ENCODE measurements around the gene QRFPR.

Gene QRFPR

DNA sequence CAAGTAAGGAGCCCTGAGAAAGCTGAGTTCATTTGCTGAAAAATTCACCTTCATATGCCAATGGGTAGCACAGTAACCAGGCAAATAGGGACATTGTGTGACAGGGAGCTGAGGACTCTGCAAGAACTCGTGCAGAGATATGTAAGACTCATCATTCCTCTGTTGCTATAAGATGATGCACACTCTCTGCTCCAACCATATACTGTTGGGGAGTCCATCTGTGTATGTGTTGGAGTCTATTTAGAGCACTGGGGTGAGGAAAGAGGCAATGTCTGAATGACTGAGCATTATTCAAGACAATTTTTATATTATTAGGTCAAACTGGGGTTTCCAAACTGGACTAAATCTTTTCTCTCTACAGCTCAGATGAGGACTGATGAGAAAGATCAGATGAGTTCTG lies 100.4 kb downstream of the QRFPR start:
- H3K27ac ChIP-seq = no peak overlapping the region
- peaks cover 0 to 5% (median 0%) of the 10 kb centered on the region in 3 donors for H3K9me3 ChIP-seq
- no peak for DNase-seq
- H3K36me3 ChIP-seq = no peaks in the 10 kb centered on the region
- no peaks in the 10 kb centered on the region for H3K27me3 ChIP-seq
- no peaks in the 10 kb centered on the region for H3K4me1 ChIP-seq
- intact Hi-C loops (cut with DNase I; ENCODE audit: low total_unique reads) = no loop called here
- no peak overlapping the region for H3K4me3 ChIP-seq
- TF ChIP-seq, protein P1, sequence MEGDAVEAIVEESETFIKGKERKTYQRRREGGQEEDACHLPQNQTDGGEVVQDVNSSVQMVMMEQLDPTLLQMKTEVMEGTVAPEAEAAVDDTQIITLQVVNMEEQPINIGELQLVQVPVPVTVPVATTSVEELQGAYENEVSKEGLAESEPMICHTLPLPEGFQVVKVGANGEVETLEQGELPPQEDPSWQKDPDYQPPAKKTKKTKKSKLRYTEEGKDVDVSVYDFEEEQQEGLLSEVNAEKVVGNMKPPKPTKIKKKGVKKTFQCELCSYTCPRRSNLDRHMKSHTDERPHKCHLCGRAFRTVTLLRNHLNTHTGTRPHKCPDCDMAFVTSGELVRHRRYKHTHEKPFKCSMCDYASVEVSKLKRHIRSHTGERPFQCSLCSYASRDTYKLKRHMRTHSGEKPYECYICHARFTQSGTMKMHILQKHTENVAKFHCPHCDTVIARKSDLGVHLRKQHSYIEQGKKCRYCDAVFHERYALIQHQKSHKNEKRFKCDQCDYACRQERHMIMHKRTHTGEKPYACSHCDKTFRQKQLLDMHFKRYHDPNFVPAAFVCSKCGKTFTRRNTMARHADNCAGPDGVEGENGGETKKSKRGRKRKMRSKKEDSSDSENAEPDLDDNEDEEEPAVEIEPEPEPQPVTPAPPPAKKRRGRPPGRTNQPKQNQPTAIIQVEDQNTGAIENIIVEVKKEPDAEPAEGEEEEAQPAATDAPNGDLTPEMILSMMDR (IDR thresholded peaks at IDR 0.05) = no peak

DNA sequence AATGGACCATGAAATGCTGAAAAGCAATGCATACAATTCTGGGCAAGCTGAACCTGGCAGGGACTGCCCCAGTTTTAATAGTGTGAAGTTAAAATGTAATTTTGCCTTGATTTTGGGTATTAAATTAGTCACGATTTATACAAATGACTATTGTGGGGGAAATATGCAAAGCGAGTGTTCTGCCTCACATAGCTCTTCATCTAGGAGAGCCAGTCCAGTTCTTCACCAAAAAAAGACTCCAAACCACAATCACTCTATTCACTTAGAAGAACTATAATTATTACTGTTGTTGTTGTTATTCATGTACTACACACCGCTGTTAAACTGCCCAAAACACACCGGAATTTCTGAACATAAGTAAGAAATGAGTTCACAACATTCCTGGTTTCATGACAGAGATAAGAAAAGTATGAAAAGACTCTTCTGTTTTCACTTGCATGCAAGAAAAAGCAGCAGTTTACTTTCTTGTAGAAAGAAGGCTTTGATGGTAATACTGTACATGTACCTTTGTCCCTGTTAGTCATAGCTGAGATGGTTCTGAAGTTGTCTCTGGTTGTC lies 101.9 kb downstream of the QRFPR start:
- no peaks in the 10 kb centered on the region for H3K9me3 ChIP-seq
- intact Hi-C loops (cut with DNase I; ENCODE audit: low total_unique reads) = no loop called here
- TF ChIP-seq, protein P1 (IDR thresholded peaks at IDR 0.05) = no peak
- no peak for DNase-seq
- no peaks in the 10 kb centered on the region for H3K36me3 ChIP-seq
- H3K4me1 ChIP-seq = no peaks in the 10 kb centered on the region
- H3K4me3 ChIP-seq = no peak overlapping the region
- no peak overlapping the region for H3K27ac ChIP-seq
- no peaks in the 10 kb centered on the region for H3K27me3 ChIP-seq

Measured in tibial artery (tissue), 4 donors.